ENCODE data around the gene GSDME.

GRCh38 chr7:24692592-24692991 is 64.7 kb downstream of the GSDME start:
- no peak for TF ChIP-seq IRF3 (IDR thresholded peaks at IDR 0.05; ENCODE audit: low read depth, low read length)
- TF ChIP-seq CTCF (IDR thresholded peaks at IDR 0.05): no peak
- TF ChIP-seq FOXM1 (IDR thresholded peaks at IDR 0.05; ENCODE audit: low read depth): no peak
- no peak for TF ChIP-seq TCF12 (IDR thresholded peaks at IDR 0.05)
- no peak for TF ChIP-seq PBX3 (IDR thresholded peaks at IDR 0.05)
- no peak for TF ChIP-seq POLR2AphosphoS5 (IDR thresholded peaks at IDR 0.05; ENCODE audit: low read depth, low read length)
